HG03108 (cell line): ENCODE measurements around the gene ZHX3.

ENCODE experiments used
- ATAC-seq: cut with Tn5 transposase; IDR thresholded peaks from one replicate; pipeline ENCODE4 v1.9.1; 2021; ENCODE audit warnings: moderate library complexity; ENCODE audit not compliant: unreplicated experiment

ZHX3 gene

GRCh38 chr20:41353530-41353929, 36.0 kb upstream of the ZHX3 start:
- ATAC-seq = no peak

GRCh38 chr20:41352666-41353065, 35.1 kb upstream of the ZHX3 start:
- no peak for ATAC-seq

GRCh38 chr20:41352106-41352505, 34.6 kb upstream of the ZHX3 start:
- ATAC-seq = no peak

GRCh38 chr20:41350408-41350962, 33.0 kb upstream of the ZHX3 start:
- no peak for ATAC-seq

- no peak for ATAC-seq
Observed at GRCh38 chr20:41349943-41350342, 32.4 kb upstream of the ZHX3 start.

DNA sequence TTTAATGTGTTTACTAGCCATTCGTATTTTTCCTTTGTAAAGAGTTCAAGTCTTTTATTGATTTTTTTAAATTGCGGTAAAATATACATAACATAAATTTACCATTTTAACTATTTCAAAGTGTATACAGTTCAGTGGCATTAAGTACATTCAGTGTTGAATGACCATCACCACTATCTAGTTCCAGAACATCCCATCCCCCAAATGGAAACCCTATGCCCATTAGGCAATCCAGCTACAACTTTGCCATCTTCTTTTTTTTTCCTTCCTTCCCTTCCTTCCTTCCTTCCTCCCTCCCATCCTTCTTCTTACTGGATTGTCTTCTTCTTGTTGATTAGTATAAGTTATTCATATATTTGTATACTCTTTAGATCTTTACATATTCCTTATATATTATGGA, 31.7 kb upstream of the ZHX3 start:
- ATAC-seq = no peak

- ATAC-seq = no peak
Observed at GRCh38 chr20:41348430-41349172, 31.1 kb upstream of the ZHX3 start.

DNA sequence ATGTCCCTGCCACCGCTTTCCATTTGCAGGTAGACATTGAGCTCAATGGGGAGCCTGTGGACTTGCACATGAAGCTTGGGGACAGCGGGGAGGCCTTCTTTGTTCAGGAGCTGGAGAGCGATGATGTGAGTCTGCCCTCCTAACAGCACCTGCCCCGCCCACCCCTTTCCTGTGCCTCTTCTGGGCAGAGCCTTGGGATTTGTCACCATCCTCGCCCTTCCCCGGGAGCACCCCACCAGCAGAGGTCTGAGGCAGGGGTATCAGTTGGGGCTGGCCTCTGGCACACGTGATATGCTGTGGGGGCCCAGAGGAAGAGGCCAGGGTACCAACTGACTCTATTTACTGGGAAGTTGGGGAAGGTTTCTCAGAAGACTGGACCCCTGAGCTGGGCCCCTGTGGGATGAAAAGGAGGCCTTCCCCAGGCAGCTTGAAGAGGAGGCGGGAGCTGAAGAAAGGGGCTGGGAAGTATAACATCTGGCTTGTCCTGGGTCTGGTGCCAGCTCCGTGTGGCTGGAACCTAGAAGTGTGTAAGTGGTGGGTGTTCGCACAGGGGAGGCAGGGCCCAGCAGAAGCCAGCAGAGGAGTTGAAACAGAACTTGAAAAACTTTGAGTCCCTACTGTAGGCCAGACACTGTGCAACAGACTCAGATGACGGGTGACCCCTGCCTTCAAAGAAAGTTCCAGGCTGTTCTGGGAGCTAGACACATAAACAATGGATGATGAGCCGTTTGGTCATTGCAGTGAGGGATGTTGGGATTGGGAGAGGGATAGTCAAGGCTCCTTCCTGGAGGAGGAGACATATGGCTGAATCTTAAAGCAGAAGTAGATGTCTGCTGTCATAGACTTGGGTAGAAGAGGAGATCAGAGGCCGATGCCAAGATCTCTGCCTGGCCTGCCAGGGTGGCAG, 30.2 kb upstream of the ZHX3 start:
- no peak for ATAC-seq

GRCh38 chr20:41345729-41346067, 28.2 kb upstream of the ZHX3 start:
- ATAC-seq = no peak

GRCh38 chr20:41344938-41345728, 27.6 kb upstream of the ZHX3 start:
- ATAC-seq = no peak

DNA sequence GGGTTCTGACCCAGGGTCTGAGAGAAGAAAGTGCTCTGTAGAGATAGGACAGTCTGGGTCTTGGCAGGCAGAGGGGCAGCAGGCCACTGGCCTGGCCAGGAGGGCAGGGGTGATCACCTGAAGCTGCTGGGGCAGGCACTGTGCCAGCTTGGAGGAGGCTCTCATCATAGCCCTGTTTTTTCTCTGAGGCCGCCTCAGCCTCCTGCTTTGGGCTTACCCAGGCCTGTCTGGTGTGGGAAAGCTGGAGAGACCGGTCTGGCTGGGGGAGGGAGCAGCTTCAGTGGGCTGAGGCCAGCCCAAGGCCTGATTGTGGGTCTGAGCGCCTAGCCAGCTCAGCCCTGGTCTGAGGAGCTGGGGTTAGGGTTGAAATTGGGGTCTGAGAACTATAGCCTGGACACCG, 26.9 kb upstream of the ZHX3 start:
- ATAC-seq = no peak

DNA sequence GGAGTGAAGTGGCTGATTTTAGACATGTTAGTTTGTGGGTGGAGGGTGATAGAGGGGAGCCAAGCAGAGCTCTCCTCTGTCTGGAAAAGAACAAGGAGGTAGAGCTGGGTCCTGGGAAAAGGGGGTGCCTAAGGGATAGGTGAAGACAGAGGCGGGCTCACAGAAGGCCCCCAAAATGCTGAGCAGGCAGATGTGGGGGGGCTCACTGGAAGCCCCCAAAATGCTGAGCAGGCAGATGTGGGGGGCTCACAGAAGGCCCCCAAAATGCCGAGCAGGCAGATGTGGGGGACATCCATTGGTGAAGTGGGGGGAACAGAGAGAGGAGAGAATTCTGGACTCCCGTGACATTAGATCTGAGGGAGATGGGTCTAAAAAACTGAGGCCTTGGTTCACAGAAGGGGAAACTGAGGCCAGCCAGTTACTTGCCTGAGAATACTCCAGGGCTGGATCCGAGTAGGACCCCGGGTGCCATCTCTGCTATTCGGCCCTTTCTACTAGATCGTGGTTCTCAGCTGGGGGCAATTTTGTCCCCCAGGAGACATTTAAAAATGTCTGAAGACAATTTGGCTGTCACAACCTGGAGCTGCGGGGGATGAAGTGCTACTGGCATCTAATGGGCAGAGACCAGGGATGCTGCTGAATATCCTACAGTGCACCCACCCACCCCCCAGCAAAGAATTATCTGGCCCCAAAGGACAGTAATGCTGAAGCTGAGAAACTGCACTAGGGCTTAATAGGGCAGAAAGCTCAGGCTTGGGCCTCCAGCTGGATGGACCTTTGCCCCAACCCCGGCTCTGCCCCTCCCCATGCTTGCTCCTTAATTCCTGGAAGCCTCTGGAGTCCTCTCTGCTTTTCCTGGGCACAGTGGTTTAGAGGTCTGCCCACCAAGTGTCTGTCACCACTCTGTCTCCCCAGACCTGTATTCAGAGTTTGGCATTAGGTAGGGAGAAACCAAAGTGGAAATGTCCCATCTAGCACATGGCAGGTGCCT, 25.2 kb upstream of the ZHX3 start:
- ATAC-seq = no peak

DNA sequence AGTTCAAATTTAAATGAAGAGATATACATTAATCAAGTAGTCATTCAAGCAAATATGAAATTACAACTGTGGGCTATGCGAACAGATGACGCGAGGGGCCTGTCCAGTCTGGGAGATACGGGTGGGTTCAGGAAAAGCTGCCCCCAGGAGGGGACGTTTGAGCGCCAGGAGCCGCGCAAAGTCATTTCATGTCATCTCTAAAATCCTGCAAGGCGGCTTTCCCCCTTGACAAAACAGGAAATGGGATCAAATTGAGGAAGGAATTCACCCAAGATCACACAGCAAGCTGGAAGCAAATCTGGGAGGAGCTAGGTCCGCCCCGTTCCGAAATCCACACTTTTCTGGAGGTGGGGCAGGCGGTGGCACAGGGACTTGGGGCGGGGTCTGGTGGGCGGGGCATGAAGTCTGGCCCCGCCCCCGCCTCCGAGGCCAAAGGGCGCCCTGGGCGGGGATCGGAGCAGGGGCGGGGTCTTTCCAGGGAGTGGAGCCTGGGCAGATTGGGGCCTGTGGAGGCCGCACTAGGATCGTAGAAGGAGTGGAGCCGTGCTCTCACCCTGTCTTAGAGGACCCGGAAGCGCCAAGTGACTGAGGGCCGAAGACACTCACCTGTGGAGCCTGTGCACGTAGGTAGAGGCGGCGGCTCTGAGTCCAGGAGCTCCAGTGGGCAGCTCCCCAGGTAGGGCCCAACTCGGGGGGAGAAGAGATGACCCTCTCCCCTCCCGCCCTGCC, 23.0 kb upstream of the ZHX3 start, which contains the start of gene LPIN3:
Gene LPIN3 (plus strand): TSS at position 495 of the 729 bp plus-strand sequence. CDS start 4,983 bp downstream, outside the sequence.
- no peak for ATAC-seq

GRCh38 chr20:41339957-41340326, 22.4 kb upstream of the ZHX3 start:
- no peak for ATAC-seq

GRCh38 chr20:41336711-41337492, 19.4 kb upstream of the ZHX3 start:
- no peak for ATAC-seq

DNA sequence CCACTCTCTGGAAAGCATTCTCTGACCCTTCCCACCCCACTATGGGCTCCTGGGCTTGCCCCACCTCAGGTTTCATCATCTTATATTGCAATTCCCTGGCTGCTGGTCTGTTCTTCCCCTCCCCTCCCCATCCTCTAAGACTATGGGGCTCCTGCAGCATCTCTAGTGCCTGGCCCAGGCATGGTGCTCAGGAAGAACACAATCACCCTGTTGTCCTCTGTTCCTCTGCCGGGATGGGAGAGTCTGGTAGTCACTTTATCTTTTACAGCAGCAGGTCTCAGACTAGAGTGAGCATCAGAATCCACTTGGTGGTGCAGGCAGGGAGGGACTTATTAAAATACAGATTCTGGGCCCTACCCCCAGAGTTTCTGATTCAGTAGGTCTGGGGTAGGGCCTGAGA, 18.1 kb upstream of the ZHX3 start:
- ATAC-seq = no peak

DNA sequence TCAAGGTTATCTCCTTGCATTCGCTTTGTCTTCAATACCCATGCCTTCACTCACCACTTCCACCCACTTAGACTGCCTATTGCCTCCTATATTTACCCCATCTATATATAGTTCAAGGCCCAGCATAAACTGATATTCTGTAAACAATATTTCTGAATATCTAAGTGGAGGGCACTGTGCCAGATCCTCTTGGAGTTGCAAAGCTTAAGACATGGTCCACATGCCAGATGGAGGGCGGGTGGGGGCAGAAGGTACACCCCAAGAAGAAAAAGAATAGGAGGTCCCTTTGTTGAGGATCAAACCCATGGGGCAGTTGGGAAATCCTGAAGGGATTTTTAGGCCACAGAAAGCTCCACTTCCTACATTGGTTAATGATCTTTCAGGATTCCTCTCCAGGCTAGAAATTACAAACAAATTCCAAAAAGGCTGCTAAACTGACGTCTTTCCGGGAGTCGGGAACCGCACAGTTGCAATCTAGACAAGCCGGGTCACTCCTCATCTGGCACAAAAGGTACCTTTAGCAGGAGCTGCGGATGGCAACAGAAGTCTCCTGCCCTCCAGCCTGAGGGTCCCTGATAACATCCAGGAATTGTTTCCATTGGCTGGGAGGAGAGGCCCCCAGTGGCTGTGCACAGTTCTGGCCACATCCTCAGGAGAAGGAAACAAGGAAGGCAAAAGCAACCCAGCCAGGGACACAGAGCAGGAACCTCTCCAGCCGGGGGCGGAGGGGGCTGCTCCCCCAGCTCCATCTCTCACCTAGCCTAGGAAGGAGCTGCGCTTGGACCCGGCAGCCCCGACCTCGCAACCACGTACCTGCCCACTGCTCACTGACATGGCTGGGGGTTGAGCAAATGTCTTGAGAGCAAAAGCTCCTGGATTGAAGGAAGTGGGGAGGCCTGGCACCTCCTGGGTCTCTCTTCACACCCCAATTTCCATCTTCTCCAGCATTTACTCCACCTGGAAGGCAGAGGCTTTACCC, 17.2 kb upstream of the ZHX3 start:
- no peak for ATAC-seq
